Kasumi-1 (cell line): Measurements from ENCODE around the gene KIF19.
A peak's percentile ranks its signal among the peaks of the same experiment; 100 is the strongest.
"Not testable (repeated sequence)": the region's sequence is repeated elsewhere in the genome, so short reads cannot be mapped to it uniquely, and the experiment has no call there.

ENCODE experiments used
- DNase-seq, 2 experiments: peaks; one replicate each; lab custom pipeline; 2025; lab: John Stamatoyannopoulos, UW

KIF19 gene

GRCh38 chr17:74325743-74326379, at the start of gene KIF19:
Gene KIF19, plus strand, starts transcription at chr17:74326226. Its CDS starts 124 bp downstream, at chr17:74326350.
- no peak for DNase-seq

- peak in 1 of 2 experiments; percentile 9 for DNase-seq
Measured at GRCh38 chr17:74276541-74277009, 49.5 kb upstream of the KIF19 start.

GRCh38 chr17:74277935-74278334, 48.1 kb upstream of the KIF19 start:
- DNase-seq = no peak

GRCh38 chr17:74279617-74280016, 46.4 kb upstream of the KIF19 start:
- not testable (repeated sequence) for DNase-seq

GRCh38 chr17:74280093-74280513, 45.9 kb upstream of the KIF19 start:
- no peak for DNase-seq

- no peak for DNase-seq
Measured at GRCh38 chr17:74281799-74282198, 44.2 kb upstream of the KIF19 start.

GRCh38 chr17:74282274-74282586, 43.8 kb upstream of the KIF19 start:
- not testable (repeated sequence) for DNase-seq

- peak; percentile 21 to 31 for DNase-seq
Measured at GRCh38 chr17:74282587-74283370, 43.2 kb upstream of the KIF19 start.

- no peak for DNase-seq
Measured at GRCh38 chr17:74283371-74283673, 42.7 kb upstream of the KIF19 start.

GRCh38 chr17:74287031-74287602, 38.9 kb upstream of the KIF19 start:
- no peak for DNase-seq

- DNase-seq = no peak
Measured at GRCh38 chr17:74288785-74289184, 37.2 kb upstream of the KIF19 start.

GRCh38 chr17:74289688-74290087, 36.3 kb upstream of the KIF19 start:
- no peak for DNase-seq

GRCh38 chr17:74290340-74290739, 35.7 kb upstream of the KIF19 start:
- DNase-seq = no peak

- no peak for DNase-seq
Measured at GRCh38 chr17:74292495-74292894, 33.5 kb upstream of the KIF19 start.

- DNase-seq = no peak
Measured at GRCh38 chr17:74295625-74296547, 30.1 kb upstream of the KIF19 start.

- DNase-seq = peak; percentile 88 to 90
Measured at GRCh38 chr17:74296548-74296936, 29.5 kb upstream of the KIF19 start.

- no peak for DNase-seq
Measured at GRCh38 chr17:74297941-74298340, 28.1 kb upstream of the KIF19 start.

- DNase-seq = no peak
Measured at GRCh38 chr17:74298778-74299177, 27.2 kb upstream of the KIF19 start.

GRCh38 chr17:74299226-74300009, 26.6 kb upstream of the KIF19 start:
- DNase-seq = no peak

GRCh38 chr17:74303305-74303704, 22.7 kb upstream of the KIF19 start:
- DNase-seq = no peak

GRCh38 chr17:74304184-74304583, 21.8 kb upstream of the KIF19 start:
- no peak for DNase-seq
